ENCODE results near the gene SPNS2.

GRCh38 chr17:4536259-4536741 is 37.6 kb downstream of the SPNS2 start:
- no peak for TF ChIP-seq YY1 (IDR thresholded peaks at IDR 0.05; ENCODE audit: insufficient read depth, insufficient read length)
- no peak for TF ChIP-seq ZNF274 (IDR thresholded peaks at IDR 0.05; ENCODE audit: low read depth, low read length)

All from NT2/D1 (cell line).